MCF 10A (cell line): ENCODE measurements around the gene DHPS. TPM values are rescaled to one million over a fixed set of nuclear protein-coding genes. Genes with fewer than 3 reads are reported as not detected.

Experiments
- BruUV-seq: library from RNA; stranded (reverse); fragments of 400-500 nt; replicated peaks from 2 replicates; lab custom pipeline; 2021; lab: Mats Ljungman, UMichigan
- CTCF ChIA-PET: fragments of 300-600 bp; sonication (Branson Sonifier 250); formaldehyde crosslinking; extraction: SDS; loops from one replicate; lab custom pipeline; 2021; ENCODE audit warnings: antibody characterized with exemption, inconsistent platforms; lab: Yijun Ruan, JAX
- POLR2A ChIA-PET: fragments of 300-600, 350-650 bp; sonication (Branson Sonifier 250); formaldehyde crosslinking; extraction: SDS; loops from one replicate; lab custom pipeline; 2020; ENCODE audit warnings: antibody characterized with exemption, inconsistent platforms; lab: Yijun Ruan, JAX
- DNase-seq: peaks from one replicate; pipeline ENCODE4 v3.0.0-alpha.2; 2018; ENCODE audit not compliant: unreplicated experiment
- H3K27ac Mint-ChIP-seq: one replicate; pipeline ENCODE4 v1.8.0; 2022; ENCODE audit warnings: mild to moderate bottlenecking, low read depth, mixed read lengths; ENCODE audit not compliant: unreplicated experiment
- H3K27me3 Mint-ChIP-seq: one replicate; pipeline ENCODE4 v1.8.0; 2022; ENCODE audit warnings: mixed read lengths; ENCODE audit not compliant: insufficient read depth, unreplicated experiment
- H3K36me3 Mint-ChIP-seq: one replicate; pipeline ENCODE4 v1.8.0; 2022; ENCODE audit warnings: mild to moderate bottlenecking, moderate library complexity, mixed read lengths; ENCODE audit not compliant: insufficient read depth, unreplicated experiment
- H3K4me1 Mint-ChIP-seq: one replicate; pipeline ENCODE4 v1.8.0; 2022; ENCODE audit warnings: mixed read lengths; ENCODE audit not compliant: insufficient read depth, unreplicated experiment
- H3K4me3 Mint-ChIP-seq: one replicate; pipeline ENCODE4 v1.8.0; 2022; ENCODE audit warnings: mild to moderate bottlenecking, moderate library complexity, mixed read lengths; ENCODE audit not compliant: unreplicated experiment
- H3K9me3 Mint-ChIP-seq: one replicate; pipeline ENCODE4 v1.8.0; 2022; ENCODE audit warnings: mixed read lengths; ENCODE audit not compliant: unreplicated experiment
- CTCF ChIP-seq: fragments of 200-600 bp; IDR thresholded peaks from one replicate; pipeline ENCODE4 v1.8.0; 2022; ENCODE audit warnings: antibody characterized with exemption, mild to moderate bottlenecking; ENCODE audit not compliant: unreplicated experiment
- intact Hi-C: fragments of 100-400 bp; cut with micrococcal nuclease; formaldehyde crosslinking; loops from 2 replicates; pipeline ENCODE4 v1.14.1; 2022
- total RNA-seq: library from RNA; stranded (reverse); gene quantifications from 2 replicates; pipeline ENCODE4 v1.2.3, GENCODE V29; 2022

Gene DHPS
- total RNA-seq, 1 experiment from 2014 or later: 74.2 TPM

GRCh38 chr19:12695514-12695913 lies 13.8 kb upstream of the DHPS start:
- ChIA-PET CTCF (interaction anchor here (1.1 to 1.4 kb wide), 2 partner anchors 10 to 19 kb away, joined by 4 to 5 read pairs; no protein-coding TSS in a partner anchor), POLR2A (interaction anchor here (0.9 to 2.7 kb wide), 6 partner anchors 14 to 42 kb away, joined by 3 to 19 read pairs (median 6); partner anchors contain the start of genes DHPS and GET3)
- no peak for TF ChIP-seq CTCF
- intact Hi-C loops: no loop called here
- no peak for DNase-seq
- H3K27me3 Mint-ChIP-seq: no peaks in the 10 kb centered on the region
- BruUV-seq: no TSS peak
- peaks cover 54% of the 10 kb centered on the region for H3K36me3 Mint-ChIP-seq
- peaks cover 5% of the 10 kb centered on the region for H3K4me1 Mint-ChIP-seq
- H3K9me3 Mint-ChIP-seq: no peaks in the 10 kb centered on the region
- H3K4me3 Mint-ChIP-seq: peak overlapping the region; percentile 83
- H3K27ac Mint-ChIP-seq: no peak overlapping the region

GRCh38 chr19:12695096-12695495 lies 13.4 kb upstream of the DHPS start:
- no peak for DNase-seq
- H3K36me3 Mint-ChIP-seq: peaks cover 49% of the 10 kb centered on the region
- H3K4me1 Mint-ChIP-seq: peaks cover 5% of the 10 kb centered on the region
- intact Hi-C loops: no loop called here
- H3K27me3 Mint-ChIP-seq: no peaks in the 10 kb centered on the region
- CTCF ChIA-PET: interaction anchor here (1.1 to 1.4 kb wide), 2 partner anchors 10 to 19 kb away, joined by 4 to 5 read pairs; no protein-coding TSS in a partner anchor
- no peak for TF ChIP-seq CTCF
- BruUV-seq: no TSS peak
- no peak overlapping the region for H3K27ac Mint-ChIP-seq
- H3K4me3 Mint-ChIP-seq: peak overlapping the region; percentile 83
- POLR2A ChIA-PET: interaction anchor here (0.9 to 2.7 kb wide), 6 partner anchors 14 to 42 kb away, joined by 3 to 19 read pairs (median 6); partner anchors contain the start of genes DHPS and GET3
- H3K9me3 Mint-ChIP-seq: no peaks in the 10 kb centered on the region

GRCh38 chr19:12694641-12695040 lies 13.0 kb upstream of the DHPS start:
- no peak for TF ChIP-seq CTCF
- intact Hi-C loops: no loop called here
- Mint-ChIP-seq H3K27me3 (no peaks in the 10 kb centered on the region), H3K27ac (no peak overlapping the region), H3K4me1 (peaks cover 5% of the 10 kb centered on the region), H3K9me3 (no peaks in the 10 kb centered on the region), H3K4me3 (no peak overlapping the region), H3K36me3 (peaks cover 47% of the 10 kb centered on the region)
- DNase-seq: no peak
- no TSS peak for BruUV-seq
- ChIA-PET POLR2A (interaction anchor here (0.7 to 1.8 kb wide), 3 partner anchors 14 to 28 kb away, joined by 3 to 5 read pairs (median 3); no protein-coding TSS in a partner anchor), CTCF (interaction anchor here (1.4 kb wide), 1 partner anchor 9 kb away, joined by 4 read pairs; no protein-coding TSS in a partner anchor)

- ChIA-PET POLR2A (interaction anchor here (0.6 to 1.4 kb wide), 2 partner anchors 11 to 30 kb away, joined by 3 read pairs; partner anchors contain the start of gene DHPS), CTCF (interaction anchor here (0.7 kb wide), 1 partner anchor 179 kb away, joined by 3 read pairs; no protein-coding TSS in a partner anchor)
- Mint-ChIP-seq H3K9me3 (no peaks in the 10 kb centered on the region), H3K27ac (no peak overlapping the region), H3K27me3 (no peaks in the 10 kb centered on the region), H3K36me3 (peaks cover 33% of the 10 kb centered on the region), H3K4me1 (peaks cover under 1% of the 10 kb centered on the region), H3K4me3 (no peak overlapping the region)
- intact Hi-C loops: no loop called here
- BruUV-seq: no TSS peak
- no peak for TF ChIP-seq CTCF
- no peak for DNase-seq
These were observed 11.3 kb upstream of the DHPS start for GRCh38 chr19:12692960-12693359.
